OCI-LY3 (cell line): ENCODE results near the gene GDPD4.

Experiments
- H2AFZ ChIP-seq: fragments of 200-600, 300-600 bp; shearing (Covaris generic); 2 replicates; pipeline ENCODE4 v1.6.0; 2014; ENCODE audit warnings: antibody characterized with exemption, low read depth, low read length
- H3K27ac ChIP-seq: fragments of 200-600, 300-600 bp; sonication (generic); 2 replicates; pipeline ENCODE4 v1.5.1; 2014; ENCODE audit warnings: mild to moderate bottlenecking, low read length, moderate library complexity, mixed read lengths
- H3K27me3 ChIP-seq: fragments of 200-600, 300-600 bp; sonication (generic); 2 replicates; pipeline ENCODE4 v1.6.1; 2014; ENCODE audit warnings: low read depth, low read length, mixed read lengths
- H3K36me3 ChIP-seq: fragments of 200-600, 300-600 bp; sonication (generic); replicated peaks from 2 replicates; pipeline ENCODE3; 2014; ENCODE audit warnings: low read depth, low read length, mixed read lengths
- H3K4me1 ChIP-seq: fragments of 300-600, 200-600 bp; sonication (generic); 2 replicates; pipeline ENCODE4 v1.6.1; 2014; ENCODE audit warnings: low read length, mixed read lengths
- H3K4me2 ChIP-seq: fragments of 200-600, 300-600 bp; sonication (generic); 2 replicates; pipeline ENCODE4 v1.6.1; 2014; ENCODE audit warnings: low read length, mixed read lengths
- H3K4me3 ChIP-seq: fragments of 300-600, 200-600 bp; sonication (generic); 2 replicates; pipeline ENCODE4 v1.5.1; 2014; ENCODE audit warnings: antibody characterized with exemption, mild to moderate bottlenecking, low read length, moderate library complexity
- H3K79me2 ChIP-seq: fragments of 300-600, 200-600 bp; shearing (Covaris generic); 2 replicates; pipeline ENCODE4 v1.6.1; 2014; ENCODE audit warnings: mild to moderate bottlenecking, low read length, mixed read lengths
- H3K9ac ChIP-seq: fragments of 300-600, 200-600 bp; shearing (Covaris generic); 2 replicates; pipeline ENCODE4 v1.6.0; 2014; ENCODE audit warnings: mild to moderate bottlenecking, low read length, moderate library complexity
- H3K9me3 ChIP-seq: fragments of 200-600, 300-600 bp; shearing (Covaris generic); 2 replicates; pipeline ENCODE4 v1.6.1; 2014; ENCODE audit warnings: low read length, mixed read lengths; ENCODE audit not compliant: insufficient read depth
- H4K20me1 ChIP-seq: fragments of 200-600, 300-600 bp; sonication (generic); 2 replicates; pipeline ENCODE4 v1.6.1; 2016; ENCODE audit warnings: low read length, mixed read lengths; ENCODE audit not compliant: insufficient read depth
- CTCF ChIP-seq: fragments of 200-600, 300-600 bp; sonication (generic); IDR thresholded peaks from 2 replicates; pipeline ENCODE4 v1.5.1; 2014; ENCODE audit warnings: antibody characterized with exemption, low read length, low read depth
- EZH2phosphoT487 ChIP-seq: fragments of 200-600 bp; shearing (Covaris generic); IDR thresholded peaks from 2 replicates; pipeline ENCODE4 v1.6.1; 2018; ENCODE audit warnings: antibody characterized with exemption, mixed run types, low read depth

Gene GDPD4

GRCh38 chr11:77232242-77232641, 69.2 kb downstream of the GDPD4 start:
- TF ChIP-seq EZH2phosphoT487, result no peak
- TF ChIP-seq CTCF, result no peak
- Histone ChIP-seq H3K27ac (no peak overlapping the region), H3K9ac (no peak overlapping the region), H3K27me3 (no peaks in the 10 kb centered on the region), H3K36me3 (no peaks in the 10 kb centered on the region), H3K4me1 (no peaks in the 10 kb centered on the region), H3K4me3 (no peak overlapping the region), H2AFZ (no peak overlapping the region), H3K4me2 (no peak overlapping the region), H3K79me2 (no peaks in the 10 kb centered on the region), H4K20me1 (no peaks in the 10 kb centered on the region), H3K9me3 (no peaks in the 10 kb centered on the region)

GRCh38 chr11:77231800-77232199, 69.7 kb downstream of the GDPD4 start:
- Histone ChIP-seq H3K36me3 (no peaks in the 10 kb centered on the region), H3K4me2 (no peak overlapping the region), H3K27ac (no peak overlapping the region), H3K9me3 (no peaks in the 10 kb centered on the region), H3K4me3 (no peak overlapping the region), H3K4me1 (no peaks in the 10 kb centered on the region), H3K9ac (no peak overlapping the region), H3K79me2 (no peaks in the 10 kb centered on the region), H4K20me1 (no peaks in the 10 kb centered on the region), H3K27me3 (no peaks in the 10 kb centered on the region), H2AFZ (no peak overlapping the region)
- TF ChIP-seq EZH2phosphoT487 (no peak), CTCF (no peak)

- no peaks in the 10 kb centered on the region for H3K9me3 ChIP-seq
Observed at GRCh38 chr11:77230878-77231605, 70.4 kb downstream of the GDPD4 start.

GRCh38 chr11:77223797-77224196, 77.7 kb downstream of the GDPD4 start:
- no peaks in the 10 kb centered on the region for H3K36me3 ChIP-seq
- no peaks in the 10 kb centered on the region for H3K27me3 ChIP-seq
- H3K79me2 ChIP-seq, result no peaks in the 10 kb centered on the region
- no peak for TF ChIP-seq EZH2phosphoT487
- TF ChIP-seq CTCF, result no peak
- no peaks in the 10 kb centered on the region for H3K9me3 ChIP-seq
- H3K4me3 ChIP-seq, result no peak overlapping the region
- H3K27ac ChIP-seq, result no peak overlapping the region
- H4K20me1 ChIP-seq, result no peaks in the 10 kb centered on the region
- H3K4me2 ChIP-seq, result no peak overlapping the region
- H3K4me1 ChIP-seq, result no peaks in the 10 kb centered on the region
- no peak overlapping the region for H3K9ac ChIP-seq
- H2AFZ ChIP-seq, result no peak overlapping the region

More at GRCh38 chr11:77230878-77231605, 70.4 kb downstream of the GDPD4 start:
- H3K36me3 ChIP-seq, result no peaks in the 10 kb centered on the region
- no peaks in the 10 kb centered on the region for H3K4me1 ChIP-seq
- H4K20me1 ChIP-seq, result no peaks in the 10 kb centered on the region
- H2AFZ ChIP-seq, result no peak overlapping the region
- no peak overlapping the region for H3K4me2 ChIP-seq
- H3K4me3 ChIP-seq, result no peak overlapping the region
- no peaks in the 10 kb centered on the region for H3K27me3 ChIP-seq
- H3K27ac ChIP-seq, result no peak overlapping the region
- TF ChIP-seq CTCF, result no peak
- no peak for TF ChIP-seq EZH2phosphoT487
- H3K79me2 ChIP-seq, result no peaks in the 10 kb centered on the region
- H3K9ac ChIP-seq, result no peak overlapping the region
